Glomerular endothelial cell (primary cell): Measurements from ENCODE around the gene RNU1-4. TPM values are rescaled to one million over a fixed set of nuclear protein-coding genes. Genes with fewer than 3 reads are reported as not detected.
"Not testable (repeated sequence)": the region's sequence is repeated elsewhere in the genome, so short reads cannot be mapped to it uniquely, and the experiment has no call there.

Experiments
- DNase-seq: peaks from one replicate; pipeline ENCODE4 v3.0.0-alpha.2; 2011; ENCODE audit warnings: low read depth, low spot score; ENCODE audit errors: extremely low read depth
- total RNA-seq: library from RNA; depleted of rRNA; stranded (reverse); fragments of >200 nt; gene quantifications from 2 replicates; pipeline ENCODE4 v1.2.3, GENCODE V29; 2015

RNU1-4 gene
- total RNA-seq, 1 donor from 2014 or later, result under 0.01 TPM

DNA sequence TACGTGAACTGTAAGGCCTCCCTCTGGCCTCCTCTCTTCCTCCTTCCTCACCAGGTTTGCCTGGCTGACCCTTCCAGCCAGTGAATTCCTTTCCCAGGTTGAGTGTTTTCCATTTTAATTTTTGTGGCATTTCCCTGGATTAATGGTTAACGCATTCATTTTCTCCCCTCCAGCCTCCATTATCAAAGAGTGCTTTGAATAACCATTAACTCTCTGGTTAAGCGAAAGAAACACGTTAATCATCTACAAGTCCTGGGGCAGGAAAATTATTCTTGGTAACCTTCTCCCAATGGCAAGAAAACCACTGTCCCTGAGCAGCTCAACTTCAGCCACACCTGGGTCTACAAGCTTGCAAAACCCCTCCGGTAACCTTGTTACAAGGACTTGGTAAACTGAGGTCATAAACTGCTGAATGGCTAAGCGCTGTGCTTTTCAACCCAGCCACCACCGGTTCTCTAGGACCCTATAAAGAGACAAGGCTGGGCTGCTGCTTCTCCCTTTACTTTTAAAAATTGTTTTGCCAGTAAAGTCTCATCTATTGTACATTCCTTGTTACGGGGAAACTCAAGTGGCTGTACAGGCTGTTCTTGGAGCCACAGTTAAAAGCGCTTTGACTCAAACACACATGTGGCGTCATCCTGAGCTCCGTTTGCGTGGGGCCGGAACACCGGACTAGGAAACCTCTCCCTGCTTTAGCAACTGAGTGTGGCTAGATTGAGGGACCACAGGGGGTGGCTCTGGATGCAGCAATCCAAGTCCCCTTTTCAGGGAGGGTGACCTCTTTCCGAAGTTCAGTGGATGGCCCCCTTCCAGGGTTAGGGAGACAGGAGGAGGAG lies 24.7 kb downstream of the RNU1-4 start:
- DNase-seq, result not testable (repeated sequence)

DNA sequence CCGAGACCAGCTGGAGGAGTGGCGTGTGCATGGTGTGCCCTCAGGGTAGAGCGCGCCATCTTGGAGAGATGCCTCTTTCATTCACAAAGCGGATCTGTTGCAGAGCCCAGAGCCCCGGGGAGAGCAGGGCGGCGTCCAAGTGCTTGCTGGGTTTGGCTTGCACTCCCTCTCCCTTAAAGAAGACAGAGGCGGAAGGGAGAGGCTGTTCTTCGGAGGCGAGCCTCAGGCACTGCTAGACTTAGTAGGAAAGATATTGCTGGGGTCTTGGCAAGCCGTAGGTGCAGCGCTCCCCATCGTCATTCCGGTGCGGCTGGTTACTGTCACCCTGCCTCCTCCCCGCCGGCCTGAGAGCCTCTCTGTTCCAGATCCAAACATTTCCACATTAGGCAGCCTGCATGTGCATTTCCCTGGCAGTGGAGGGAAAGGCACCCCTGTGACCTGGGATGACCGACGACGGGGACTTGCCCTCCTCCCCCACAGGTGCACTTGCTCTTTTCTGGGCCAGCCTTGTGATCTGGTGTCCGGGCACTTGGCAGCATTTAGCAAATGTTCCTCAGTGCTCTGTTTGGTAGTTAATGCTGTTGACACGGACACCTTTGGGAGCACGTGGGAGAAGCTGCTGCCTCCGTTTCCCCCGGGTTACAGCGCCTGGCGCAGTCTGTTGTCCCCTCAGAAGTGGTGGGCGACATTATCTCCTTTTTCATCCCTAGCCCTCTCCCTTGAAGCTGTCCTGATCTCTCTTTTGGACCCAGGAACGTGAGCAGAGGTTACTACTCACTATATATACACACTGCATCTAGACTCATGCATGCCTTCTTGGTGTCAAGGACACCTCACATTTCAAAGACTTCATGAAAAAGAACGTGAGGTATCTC lies 25.7 kb downstream of the RNU1-4 start:
- DNase-seq, result not testable (repeated sequence)

DNA sequence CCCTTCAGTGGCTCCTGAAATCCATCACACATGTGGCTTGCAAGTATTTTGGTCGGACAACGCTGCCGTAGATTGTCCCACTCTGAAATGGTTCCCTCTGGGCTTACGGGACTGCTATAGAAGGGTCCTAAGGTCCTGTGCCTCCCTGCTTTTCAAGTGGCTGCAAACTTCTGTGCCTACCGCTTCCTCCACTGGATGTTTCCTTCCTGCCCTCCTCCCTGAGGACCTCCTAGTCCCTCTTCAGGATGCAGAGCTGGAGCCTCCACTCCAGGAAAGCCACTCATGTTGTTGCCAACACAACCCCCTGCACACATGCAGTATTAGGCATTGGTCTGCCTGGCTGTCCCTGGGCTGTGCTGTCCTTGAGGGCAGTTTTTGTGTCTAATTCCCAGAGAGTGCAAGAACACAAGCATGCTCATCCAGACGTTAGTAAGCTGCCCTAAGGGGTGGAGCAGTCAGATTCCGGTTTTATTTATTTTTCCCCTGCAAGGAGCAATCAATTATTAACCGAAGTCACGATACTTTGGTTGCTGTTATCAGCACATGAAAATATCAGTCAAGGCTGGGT lies 26.5 kb downstream of the RNU1-4 start:
- not testable (repeated sequence) for DNase-seq

DNA sequence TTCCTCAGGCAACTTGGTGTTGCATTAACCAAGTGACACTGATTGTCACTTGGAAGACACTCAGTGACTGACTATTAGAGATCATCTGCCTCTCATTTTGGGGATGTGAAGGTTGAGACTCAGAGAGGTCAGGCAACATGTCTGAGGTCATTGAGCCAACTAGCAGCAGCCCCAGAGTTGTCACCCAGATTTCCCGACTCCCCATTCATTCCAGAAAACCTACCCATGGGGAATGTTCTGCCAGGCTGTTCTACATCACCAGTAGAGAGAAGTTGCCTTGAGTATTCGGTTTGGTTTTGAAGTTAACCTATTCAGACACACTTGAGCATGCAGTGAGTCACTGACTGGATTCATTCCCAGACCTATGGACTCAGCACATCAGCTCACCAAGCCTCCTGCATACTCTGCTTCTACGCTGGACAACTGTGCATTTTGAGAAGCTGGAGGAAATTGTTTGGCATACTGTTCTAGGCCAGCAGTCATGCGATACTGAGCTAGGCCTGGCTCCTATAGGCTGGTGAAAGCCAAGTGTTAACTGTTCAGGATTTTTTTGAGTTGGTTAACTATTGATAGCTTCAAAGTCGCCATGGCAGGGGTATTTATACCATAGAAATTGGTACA lies 29.9 kb downstream of the RNU1-4 start:
- DNase-seq, result not testable (repeated sequence)

DNA sequence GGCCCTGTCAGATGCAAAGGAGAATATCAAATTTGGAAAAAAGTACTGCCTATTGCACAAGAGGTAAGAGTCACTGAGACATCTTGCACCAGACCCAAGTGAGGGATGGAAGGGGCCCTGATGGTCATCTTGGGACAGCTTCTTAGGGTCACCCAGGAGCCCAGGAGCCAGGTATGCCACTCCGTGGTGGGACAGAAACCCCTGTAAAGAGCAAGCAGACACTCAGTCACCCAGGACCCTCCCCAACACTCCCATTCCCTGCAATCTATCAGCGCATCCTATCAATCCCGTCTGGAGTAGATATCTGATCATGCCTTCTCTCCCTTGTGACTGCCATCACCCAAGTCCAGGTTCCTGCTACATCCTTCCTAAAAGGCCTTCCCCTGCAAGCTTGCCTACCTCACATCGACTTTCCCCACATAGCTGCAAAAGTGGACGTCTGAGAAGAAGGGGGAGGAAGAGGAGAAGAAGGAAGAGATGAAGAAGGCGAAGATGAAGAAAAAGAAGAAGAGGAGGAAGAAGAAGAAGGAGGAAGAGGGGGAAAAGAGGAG lies 30.7 kb downstream of the RNU1-4 start:
- DNase-seq, result not testable (repeated sequence)

DNA sequence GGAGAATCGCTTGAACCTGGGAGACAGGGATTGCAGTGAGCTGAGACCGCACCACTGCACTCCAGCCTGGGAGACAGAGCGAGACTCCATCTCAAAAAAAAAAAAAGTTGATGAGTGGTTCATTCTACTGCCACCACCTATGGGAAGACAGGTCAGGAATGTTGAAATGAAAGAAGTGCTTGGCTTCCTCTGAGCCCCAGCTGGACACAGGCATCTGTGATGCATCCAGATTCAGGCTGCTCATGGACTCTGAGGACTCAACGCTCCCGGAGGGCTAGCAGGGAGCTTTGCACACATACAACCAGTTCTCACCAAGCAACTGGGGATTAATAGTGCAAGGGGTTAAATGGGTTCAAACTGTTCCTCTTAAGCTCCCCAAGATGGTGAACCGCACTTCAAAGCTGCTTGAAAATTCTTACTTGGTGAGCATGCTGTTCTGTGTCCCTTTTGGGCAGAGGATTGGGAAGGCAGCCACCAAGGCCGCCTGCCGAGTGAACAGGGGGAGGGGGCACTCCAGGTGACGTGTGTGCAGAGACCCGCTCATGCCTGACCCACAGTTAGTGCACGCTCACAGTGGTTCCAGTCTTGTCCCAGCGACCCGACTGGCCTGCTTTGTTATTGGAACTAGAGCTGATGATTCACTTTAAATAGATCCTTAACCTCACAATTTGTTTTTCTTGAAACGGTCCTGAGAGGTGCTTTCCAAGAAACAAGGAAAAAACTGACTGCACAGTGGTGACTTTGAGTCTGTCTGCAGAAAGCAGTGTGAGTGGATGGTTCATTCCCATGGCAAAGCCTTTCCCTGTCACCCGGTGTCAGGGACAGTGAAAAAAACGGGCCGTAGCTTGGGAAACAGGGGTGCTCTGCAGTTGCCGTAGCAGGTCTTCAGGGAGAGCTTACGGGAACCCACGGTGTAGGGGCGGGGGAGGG lies 32.2 kb downstream of the RNU1-4 start:
- not testable (repeated sequence) for DNase-seq

DNA sequence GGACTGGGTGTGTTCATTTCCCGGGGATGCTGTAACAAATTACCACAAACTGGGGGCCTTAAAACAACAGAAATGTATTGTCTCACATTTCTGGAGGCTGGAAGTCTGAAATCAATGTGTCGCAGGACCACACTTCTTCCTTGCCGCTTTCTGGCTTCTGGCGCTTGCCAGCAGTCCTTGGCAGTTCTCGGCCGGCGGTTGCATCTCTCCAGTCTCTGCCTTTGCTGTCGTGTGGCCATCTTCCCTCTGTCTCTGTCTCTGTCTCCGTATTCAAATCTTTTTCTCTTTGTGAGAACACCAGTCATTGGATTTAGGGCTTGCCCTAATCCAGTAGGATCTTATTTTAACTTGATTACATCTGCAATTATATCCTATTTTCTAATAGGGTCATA lies 32.9 kb downstream of the RNU1-4 start:
- DNase-seq, result not testable (repeated sequence)

DNA sequence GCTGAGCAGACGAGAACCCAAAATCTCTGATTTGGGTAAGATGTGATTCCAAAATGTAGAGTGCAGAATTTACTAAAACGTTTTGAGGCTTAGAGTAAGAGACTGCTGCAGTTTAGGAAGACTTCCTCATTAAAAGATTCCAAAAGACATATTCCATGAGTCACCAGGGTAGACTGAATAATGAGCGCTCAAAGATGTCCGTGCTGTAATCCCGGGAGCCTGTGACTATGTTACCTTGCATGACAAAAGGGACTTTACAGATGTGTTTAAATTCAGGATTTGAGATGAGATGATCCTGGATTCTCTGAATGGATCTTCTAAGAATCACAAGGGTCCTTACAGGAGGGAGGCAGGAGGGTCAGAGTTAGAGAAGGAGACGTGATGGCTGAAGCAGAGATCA lies 33.4 kb downstream of the RNU1-4 start:
- not testable (repeated sequence) for DNase-seq

DNA sequence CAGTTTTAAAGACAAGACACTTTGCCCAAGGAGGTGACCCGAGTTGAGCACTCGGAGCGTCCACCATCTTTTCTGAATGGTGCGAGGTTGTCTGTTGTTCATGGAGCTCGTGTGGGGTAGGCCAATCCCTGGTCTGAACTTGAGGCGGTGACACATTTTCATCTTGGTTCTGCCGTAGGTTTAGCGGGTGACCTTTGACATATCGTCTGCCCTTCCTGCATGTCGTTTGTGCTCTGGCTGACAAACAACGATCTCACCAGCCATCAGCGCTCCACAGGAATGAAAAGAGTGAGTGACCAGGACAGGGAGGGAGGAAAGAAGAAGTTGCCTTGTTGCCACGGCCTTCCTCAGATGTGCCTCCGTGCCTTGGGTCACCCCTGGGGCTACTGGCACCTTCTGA lies 34.5 kb downstream of the RNU1-4 start:
- DNase-seq, result not testable (repeated sequence)

DNA sequence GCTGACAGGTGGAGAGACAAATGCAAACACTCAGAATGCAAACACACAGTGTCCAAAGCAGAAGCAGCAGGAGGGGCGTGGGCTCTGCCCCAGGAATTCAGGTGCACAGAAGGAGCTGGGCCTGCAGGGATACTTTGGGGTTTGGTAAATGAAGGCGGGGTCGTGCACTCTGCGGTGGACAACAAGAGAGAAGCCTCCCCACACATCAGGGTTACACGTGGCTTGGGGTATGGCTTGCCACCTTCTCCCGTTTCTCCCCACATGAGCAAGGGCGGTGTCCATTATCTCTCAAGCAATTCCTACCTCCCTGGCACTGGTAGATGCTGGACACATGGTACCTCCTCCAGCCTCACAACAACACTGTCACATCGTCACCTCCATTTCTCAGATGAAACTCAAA lies 35.0 kb downstream of the RNU1-4 start:
- DNase-seq, result not testable (repeated sequence)

DNA sequence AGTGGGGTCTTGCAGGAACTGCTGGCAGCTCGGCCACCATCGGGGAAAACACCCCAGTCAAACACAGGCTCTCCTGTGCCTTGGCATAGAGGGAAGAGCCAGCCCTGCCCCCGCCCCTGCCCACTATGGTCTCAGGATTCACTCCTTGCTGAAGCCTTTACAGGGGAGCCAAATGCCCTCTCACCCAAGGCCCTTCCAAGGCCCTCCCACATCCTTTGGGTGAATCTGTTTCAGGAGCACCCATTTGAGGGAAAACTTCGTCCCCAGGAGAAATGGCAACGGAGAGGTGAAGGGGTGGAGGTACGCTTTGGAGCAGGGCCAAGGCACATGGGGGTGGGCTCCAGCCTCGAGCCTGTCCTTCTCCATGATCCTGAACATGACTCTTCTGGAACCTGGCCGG lies 35.9 kb downstream of the RNU1-4 start:
- not testable (repeated sequence) for DNase-seq

DNA sequence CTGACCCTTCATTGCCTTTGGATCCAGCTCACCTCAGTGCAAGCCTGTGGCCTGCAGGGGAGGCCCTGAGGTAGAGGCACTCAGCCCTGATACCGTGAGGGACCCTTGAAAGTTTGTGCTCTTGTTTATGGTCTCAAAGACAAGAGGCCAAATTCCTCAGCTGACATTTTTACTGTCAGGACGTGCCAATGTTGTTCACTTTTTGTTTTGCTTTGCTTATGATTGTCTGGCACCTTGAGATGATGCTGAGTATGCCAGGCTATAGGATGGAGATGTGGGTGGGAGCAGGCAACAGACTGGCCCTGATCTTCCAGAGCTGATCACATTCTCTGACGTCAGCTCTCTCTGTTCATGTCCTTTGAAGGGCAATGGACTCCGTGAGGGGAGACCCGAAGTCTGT lies 36.5 kb downstream of the RNU1-4 start:
- not testable (repeated sequence) for DNase-seq

DNA sequence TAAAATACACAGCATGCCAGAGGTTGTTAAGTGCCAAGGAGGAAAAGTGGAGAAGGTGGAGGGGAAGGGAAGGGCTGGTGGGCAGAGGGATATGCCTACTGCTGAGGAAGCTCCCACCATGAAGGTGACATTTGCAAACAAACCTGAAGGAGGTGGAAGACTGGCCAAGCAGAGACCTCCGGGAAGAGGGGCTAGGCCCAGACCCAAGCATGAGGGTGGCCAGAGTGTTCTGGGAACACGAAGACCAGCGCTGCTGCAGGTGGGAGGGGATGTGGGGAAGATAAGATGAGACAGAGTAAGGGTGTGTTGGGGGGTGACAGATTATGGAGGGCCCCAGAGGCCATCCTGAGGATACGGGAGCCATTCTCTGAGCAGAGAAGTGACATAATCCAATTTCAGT lies 37.5 kb downstream of the RNU1-4 start:
- DNase-seq, result not testable (repeated sequence)

DNA sequence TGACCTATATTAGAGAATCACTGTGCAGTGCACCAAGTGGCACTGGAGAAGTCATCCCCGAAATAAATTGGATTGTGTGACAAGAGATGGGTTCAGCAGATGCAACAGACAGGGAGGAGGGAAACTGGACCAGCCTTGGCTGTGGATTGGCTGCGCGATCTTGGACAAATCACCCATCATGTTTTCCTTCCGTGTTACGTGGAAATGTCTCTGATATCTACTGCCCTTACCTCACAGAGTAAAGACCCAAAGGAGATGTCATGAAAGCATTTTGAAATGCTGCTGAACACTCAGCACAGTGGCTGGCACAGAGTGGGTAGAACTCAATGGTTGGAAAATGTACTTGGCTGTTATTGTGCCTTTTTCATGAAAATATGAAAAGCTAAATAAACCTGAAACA lies 39.2 kb downstream of the RNU1-4 start:
- DNase-seq, result not testable (repeated sequence)

DNA sequence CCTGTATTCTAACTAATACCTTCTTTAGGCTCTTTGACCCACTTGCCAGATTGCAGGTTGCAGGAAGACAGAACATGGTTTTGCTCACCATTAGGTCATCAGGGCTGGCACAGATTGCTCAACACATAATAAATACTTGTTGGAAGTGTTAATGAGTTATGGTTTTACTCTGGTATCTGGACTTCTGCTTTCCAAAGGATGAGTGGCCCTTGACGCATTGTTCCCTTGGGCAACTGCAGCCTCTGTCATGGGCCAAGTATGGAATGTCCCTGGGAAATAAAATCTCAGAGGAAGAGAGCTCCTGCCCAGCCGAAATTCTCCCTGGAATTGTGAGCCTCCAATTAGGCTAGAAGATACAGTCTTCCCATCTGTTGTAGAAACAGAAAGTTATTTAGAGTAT lies 40.7 kb downstream of the RNU1-4 start:
- not testable (repeated sequence) for DNase-seq

DNA sequence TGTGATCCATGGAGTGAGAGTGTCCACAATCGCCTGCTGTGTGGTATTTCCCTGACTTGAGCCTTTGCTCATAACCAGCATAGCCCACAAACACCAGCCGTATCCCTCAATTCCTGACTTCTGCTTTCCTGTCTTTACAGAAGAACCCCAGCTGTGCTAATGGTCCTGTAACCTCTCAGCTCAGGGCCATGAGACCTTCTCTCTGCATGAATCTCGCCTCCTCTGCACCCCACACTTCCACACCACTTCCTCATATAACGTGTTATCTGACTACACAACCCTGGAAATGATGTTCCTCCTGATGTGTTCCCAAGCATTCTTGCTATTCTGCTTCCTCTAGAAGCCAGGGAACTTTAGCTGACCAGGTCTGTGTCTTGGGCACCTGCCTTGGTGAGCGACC lies 41.3 kb downstream of the RNU1-4 start:
- DNase-seq, result not testable (repeated sequence)

DNA sequence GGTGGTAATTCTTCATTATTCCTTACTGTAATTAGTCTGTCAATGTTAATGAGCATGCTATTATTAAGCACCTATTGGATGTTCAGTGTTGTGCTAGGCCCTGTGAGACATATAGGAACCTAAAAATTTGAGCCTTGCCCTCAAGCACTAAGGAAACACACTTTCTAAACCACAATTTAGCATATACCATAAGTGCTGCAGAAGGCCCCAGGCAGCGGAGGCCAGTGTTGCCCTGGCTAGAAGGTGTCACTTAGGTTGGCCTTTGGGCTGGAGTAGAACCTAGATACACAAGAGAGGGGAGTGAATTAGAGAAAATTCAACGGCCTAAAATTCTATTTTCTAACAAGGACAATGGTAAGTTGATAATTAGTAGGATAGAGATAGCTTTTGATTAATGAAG lies 44.6 kb downstream of the RNU1-4 start:
- not testable (repeated sequence) for DNase-seq

DNA sequence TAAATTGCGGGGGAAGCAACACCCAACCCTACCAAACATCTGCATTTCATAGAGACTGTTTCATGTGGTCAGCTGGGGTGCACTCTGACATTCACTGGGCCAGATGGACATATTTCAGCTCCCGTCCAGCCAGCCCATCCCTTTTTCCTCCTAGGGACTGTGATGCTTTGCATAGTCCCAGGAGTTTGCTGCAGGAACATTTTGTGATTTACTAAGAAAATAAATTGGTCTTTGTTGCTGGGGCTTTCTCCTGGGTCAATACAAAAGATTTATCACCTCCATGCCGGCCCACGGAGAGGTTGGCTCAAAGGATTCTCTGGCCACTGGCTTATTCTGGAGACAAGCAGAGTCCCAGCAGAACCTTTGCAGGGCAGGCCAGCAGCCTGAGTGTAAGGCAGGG lies 46.0 kb downstream of the RNU1-4 start:
- DNase-seq, result not testable (repeated sequence)

DNA sequence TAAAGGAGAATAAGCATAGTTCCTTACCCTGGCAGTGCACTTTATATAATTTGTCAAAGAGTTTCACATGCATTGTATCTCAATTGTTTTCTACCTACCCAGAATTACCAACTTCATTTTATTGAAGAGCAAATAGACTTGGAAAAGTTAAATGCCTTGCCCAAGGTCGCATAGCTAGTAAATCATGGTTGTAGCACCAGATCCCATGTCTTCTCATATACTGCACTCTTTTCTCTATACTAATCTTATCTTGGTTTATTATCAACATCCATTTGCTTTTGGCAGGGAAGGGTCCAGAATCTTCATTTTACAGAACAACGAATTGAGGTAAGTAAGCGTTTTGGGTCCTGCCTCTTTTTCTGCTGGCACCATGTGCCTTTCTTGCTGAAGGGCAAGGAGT lies 46.9 kb downstream of the RNU1-4 start:
- DNase-seq, result not testable (repeated sequence)
